DMS 273 treated with DMSO at 0.1 percent for 48 hours (cell line): ENCODE data around the gene ADGRD2.

Source experiments
- DNase-seq: peaks from one replicate; lab custom pipeline; 2025; lab: John Stamatoyannopoulos, UW

Gene ADGRD2

DNA sequence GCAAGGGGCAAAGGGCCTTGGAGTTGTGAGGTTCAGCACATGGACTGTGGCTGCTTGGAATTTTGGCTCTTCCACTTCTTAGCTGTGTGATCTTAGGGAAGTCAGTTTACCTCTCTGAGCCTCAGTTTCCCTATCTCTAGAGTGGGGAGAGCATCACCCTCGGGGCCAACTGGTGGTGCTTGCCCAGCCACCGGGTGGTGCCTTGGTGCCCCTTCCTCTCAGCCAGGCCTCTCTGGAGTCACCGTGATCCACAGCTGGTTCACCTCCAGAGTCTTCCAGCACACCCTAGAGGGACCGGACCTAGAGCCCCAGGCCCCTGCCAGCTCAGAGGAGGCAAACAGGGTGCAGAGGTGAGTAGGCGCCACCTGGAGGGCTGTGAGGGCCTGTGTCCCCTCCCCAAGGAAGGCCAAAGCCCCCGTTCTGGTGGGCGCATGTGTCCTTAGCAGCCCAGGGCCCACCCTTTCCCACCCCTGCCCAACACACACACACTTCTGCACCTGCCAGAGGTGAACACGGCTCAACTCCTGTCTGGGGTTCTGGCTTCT, 7.7 kb downstream of the ADGRD2 start:
- no peak for DNase-seq

DNA sequence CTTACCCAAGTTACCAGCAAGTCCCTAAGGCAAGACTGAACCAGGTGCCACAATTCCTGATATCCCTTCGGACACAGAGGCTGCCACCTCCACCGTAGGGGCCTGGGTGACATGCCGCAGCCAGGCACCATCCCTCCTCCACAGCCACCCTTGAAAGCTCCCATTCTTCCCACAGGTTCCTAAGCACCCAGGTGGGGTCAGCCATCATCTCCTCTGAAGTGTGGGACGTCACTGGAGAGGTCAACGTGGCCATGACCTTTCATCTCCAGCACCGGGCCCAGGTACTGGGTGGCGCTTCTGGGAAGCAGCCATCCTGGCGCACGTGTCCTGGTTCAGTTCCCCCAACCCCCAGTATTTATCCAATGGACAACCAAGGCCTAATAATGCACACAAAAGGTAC, 8.2 kb downstream of the ADGRD2 start:
- DNase-seq, result no peak

DNA sequence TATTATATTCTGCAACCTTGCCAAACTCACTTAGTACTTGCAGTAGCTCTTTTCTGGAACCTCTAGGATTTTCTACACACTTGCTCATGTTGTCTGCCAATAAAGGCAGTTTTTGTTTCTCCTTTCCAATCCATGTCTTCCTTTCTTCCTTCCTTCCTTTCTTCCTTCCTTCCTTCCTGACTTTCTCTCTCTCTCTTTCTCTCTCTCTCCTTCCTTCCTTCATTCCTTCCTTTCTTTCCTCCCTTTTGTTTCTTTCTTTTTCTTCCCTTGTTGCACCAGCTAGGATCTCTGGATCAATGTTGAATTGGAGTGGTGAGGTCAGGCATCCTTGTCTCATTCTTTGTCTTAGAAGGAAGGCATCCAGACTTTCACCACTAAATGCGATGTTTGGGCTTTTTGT, 12.5 kb downstream of the ADGRD2 start:
- no peak for DNase-seq

DNA sequence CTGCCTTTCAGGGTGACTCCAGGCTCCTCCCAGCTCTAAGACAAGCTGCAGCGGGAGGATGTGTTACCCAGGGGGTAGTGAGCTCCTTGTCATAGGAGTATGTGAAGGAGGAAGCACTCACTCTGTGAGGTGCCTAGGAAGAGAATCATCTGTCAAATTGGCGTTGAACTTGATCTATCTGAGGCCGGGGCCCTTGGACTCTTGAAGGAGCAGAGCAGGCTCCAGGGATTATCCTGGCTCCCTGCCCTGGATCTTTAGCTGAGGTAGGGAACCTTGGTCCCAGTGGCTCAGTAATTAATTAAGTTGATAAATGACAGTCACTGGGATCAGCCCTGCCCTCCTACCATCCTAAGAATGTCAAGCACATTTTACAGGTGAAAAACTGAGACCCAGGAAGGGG, 15.5 kb downstream of the ADGRD2 start:
- no peak for DNase-seq

- DNase-seq, result no peak
Measured at GRCh38 chr9:124467410-124468060, 17.3 kb downstream of the ADGRD2 start.

GRCh38 chr9:124468061-124468740, 17.9 kb downstream of the ADGRD2 start:
- no peak for DNase-seq

DNA sequence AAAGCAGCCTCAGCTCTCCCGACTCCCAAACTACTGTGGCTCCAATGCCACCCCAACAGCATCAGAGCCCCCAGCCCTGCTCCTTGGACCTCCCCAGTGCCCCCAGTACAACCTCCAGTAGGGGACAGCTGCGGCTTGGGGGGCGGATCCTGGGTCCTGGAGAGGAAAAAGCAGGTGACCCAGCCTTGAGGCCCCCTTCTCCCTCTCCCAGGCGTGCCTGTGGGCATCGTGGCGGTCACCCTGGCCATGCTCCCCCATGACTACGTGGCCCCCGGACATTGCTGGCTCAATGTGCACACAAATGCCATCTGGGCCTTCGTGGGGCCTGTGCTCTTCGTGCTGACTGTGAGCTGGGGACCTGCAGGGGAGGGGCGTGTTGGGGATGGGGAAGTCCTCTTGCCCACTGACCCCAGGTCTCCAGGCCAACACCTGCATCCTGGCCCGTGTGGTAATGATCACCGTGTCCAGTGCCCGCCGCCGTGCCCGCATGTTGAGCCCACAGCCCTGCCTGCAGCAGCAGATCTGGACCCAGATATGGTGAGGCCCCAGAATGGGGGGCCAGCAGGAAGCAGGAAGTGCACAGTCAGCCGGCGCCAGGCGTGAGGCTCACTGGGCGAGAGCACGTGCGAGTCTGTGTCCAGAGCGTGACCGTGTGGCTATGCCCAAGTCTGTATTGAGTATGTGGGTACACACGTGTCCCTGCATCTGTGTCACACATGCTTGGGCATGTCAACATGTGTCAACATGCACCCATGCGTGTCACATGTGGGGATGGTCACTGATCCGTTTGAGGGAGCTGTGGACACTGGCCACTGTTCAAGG, 19.0 kb downstream of the ADGRD2 start:
- no peak for DNase-seq

- DNase-seq, result no peak
Measured at GRCh38 chr9:124470306-124470705, 20.1 kb downstream of the ADGRD2 start.

GRCh38 chr9:124470726-124471125, 20.5 kb downstream of the ADGRD2 start:
- DNase-seq, result no peak

DNA sequence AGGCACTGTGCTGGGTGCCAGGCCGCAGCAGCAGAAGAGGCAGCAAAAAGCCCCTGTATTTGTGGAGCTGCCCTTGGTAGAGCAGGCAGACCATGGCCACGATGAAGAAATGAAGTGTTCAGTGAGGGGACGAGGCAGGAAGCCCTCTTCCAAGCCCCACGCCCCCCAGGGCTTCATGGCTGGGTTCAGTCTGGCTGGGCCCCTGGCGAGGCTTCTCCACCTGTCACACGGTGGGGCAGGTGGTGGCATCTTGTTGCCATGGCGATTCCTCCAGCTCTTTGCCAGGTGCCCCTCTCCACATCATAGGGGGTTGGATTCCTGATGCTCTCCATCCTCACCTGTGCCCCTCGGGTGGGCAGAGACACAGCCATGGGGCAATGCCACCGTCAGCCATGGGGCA, 21.5 kb downstream of the ADGRD2 start:
- DNase-seq, result no peak

DNA sequence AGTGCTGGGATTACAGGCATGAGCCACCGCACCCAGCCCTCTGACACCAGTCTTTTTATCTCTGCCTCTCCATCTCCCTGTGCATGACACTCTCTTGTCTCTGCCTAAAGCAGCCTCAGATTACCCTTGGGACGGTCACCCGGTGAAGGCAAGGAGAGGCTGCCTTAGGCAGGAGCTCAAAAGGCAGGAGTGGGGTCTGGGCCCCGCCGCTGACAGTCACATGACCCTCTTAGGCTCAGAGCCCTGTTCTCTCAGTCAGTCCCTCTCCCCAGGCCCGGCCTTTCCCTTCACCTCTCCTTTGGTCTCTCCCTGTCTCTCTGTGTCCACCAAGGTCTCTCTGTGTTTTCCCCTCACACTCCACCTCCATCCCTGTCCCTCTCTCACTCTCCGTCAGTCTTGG, 22.5 kb downstream of the ADGRD2 start:
- no peak for DNase-seq

DNA sequence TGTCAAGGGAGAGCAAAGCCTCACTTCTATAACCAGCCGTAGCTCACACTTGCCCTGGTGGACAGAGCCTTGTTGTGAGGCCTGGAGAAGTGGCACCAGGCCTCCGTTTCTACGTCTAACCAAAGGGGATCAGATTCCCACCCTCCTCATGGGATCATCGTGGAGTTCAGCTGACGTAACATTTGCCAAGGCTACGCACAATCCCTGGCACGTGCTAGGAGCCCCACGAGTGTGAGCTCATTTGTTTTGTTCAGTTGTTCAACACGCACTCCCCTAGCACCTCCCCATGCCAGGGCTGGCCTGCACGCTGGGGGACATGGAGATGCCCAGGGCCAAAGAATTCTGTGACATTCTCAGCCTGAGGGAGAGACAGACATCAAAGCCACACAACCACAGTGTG, 23.1 kb downstream of the ADGRD2 start:
- no peak for DNase-seq

DNA sequence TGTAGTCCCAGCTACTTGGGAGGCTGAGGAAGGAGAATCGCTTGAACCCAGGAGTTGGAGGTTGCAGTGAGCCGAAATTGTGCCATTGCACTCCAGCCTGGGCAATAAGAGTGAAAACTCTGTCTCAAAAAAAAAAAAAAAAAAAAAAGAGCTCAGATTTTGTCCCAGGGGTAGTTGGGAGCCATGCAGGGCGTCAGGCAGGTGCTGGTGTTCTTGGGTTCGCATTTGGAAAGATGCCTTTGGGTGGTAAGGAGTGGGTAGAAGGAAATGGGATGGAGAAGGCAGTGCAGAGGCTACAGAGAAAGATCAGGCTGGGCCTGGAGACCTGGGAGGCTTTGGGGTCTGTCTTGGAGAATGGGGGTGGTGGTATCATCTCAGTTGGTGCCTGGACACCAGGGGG, 23.9 kb downstream of the ADGRD2 start:
- no peak for DNase-seq

GRCh38 chr9:124475158-124475867, 25.1 kb downstream of the ADGRD2 start:
- no peak for DNase-seq

- no peak for DNase-seq
Measured at GRCh38 chr9:124475868-124476690, 25.8 kb downstream of the ADGRD2 start.

DNA sequence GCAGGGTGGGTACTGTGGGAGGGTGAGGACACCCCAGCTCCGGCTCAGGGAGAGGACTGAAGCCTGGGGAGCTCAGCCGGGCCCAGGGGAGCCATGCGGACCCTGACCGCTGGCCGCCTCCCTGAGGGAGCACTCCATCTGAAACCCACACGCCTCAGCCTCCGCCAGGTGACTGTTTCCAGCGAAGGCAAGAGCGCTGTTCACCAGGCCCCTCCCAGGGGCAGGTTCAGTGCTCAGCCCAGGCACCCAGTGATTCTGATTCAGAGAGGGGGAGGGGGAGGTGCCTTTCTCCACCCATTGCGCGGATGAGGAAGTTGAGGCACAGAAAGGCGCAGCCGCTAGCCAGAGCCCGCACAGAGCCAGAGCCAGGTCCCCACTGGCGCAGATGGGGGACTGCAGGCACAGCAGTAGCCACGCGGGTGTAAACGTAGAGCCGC, 27.0 kb downstream of the ADGRD2 start:
- no peak for DNase-seq

- DNase-seq, result no peak
Measured at GRCh38 chr9:124477648-124478285, 27.5 kb downstream of the ADGRD2 start.

DNA sequence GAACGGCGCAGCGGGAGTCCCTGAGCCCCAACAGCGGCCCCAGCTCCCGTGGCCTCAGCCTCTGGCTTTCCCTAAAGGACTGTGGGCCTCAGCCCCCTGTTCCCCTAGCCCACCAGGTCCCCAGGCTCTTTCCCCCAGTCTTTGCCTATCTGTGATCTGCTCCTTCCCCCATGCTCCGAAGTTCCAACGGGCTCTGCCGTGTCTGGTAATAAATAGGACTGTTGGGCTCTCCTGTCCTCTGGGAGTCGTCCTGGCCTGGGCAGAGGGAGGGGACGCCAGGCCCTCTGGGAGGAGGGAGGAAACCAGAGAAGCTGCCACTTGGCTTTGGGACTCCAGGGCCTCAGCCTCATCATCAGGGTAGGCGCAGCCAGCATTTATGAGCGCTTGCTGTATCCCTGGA, 28.1 kb downstream of the ADGRD2 start:
- DNase-seq, result no peak

GRCh38 chr9:124479371-124479770, 29.1 kb downstream of the ADGRD2 start:
- no peak for DNase-seq

- DNase-seq, result no peak
Measured at GRCh38 chr9:124479947-124480620, 29.8 kb downstream of the ADGRD2 start.
